Activated T-cell treated with anti-CD3 and anti-CD28 coated beads for 1 hour (primary cell): ENCODE data around the gene ZNF593.

Experiments
- DNase-seq: peaks from one replicate; pipeline ENCODE4 v3.0.0-alpha.2; 2020; ENCODE audit warnings: low read depth

The ZNF593 gene

GRCh38 chr1:26169669-26170471, at the start of gene ZNF593:
Gene ZNF593, plus strand, starts transcription at chr1:26169908. Its CDS starts 76 bp downstream, at chr1:26169984.
- DNase-seq, result peak; percentile 72

- DNase-seq, result no peak
These were observed 47.6 kb upstream of the ZNF593 start for GRCh38 chr1:26121854-26122773.

GRCh38 chr1:26122988-26123973, 46.4 kb upstream of the ZNF593 start:
- DNase-seq, result no peak

- no peak for DNase-seq
These were observed 45.0 kb upstream of the ZNF593 start for GRCh38 chr1:26124418-26125331.

- no peak for DNase-seq
These were observed 44.3 kb upstream of the ZNF593 start for GRCh38 chr1:26125382-26125781.

- DNase-seq, result no peak
These were observed 43.8 kb upstream of the ZNF593 start for GRCh38 chr1:26125946-26126320.

GRCh38 chr1:26126321-26127084, 43.2 kb upstream of the ZNF593 start:
- DNase-seq, result peak; percentile 18

- no peak for DNase-seq
These were observed 42.2 kb upstream of the ZNF593 start for GRCh38 chr1:26127235-26128163.

- no peak for DNase-seq
These were observed 39.9 kb upstream of the ZNF593 start for GRCh38 chr1:26129778-26130177.

GRCh38 chr1:26130695-26131094, 39.0 kb upstream of the ZNF593 start:
- no peak for DNase-seq

- DNase-seq, result no peak
These were observed 37.4 kb upstream of the ZNF593 start for GRCh38 chr1:26132128-26132833.

- DNase-seq, result no peak
These were observed 36.9 kb upstream of the ZNF593 start for GRCh38 chr1:26132834-26133167.

GRCh38 chr1:26134466-26134865, 35.2 kb upstream of the ZNF593 start:
- no peak for DNase-seq

- no peak for DNase-seq
These were observed 30.6 kb upstream of the ZNF593 start for GRCh38 chr1:26138974-26139558.

- no peak for DNase-seq
These were observed 27.5 kb upstream of the ZNF593 start for GRCh38 chr1:26142159-26142558.

- DNase-seq, result peak; percentile 69
These were observed 24.4 kb upstream of the ZNF593 start for GRCh38 chr1:26145041-26145959.

- DNase-seq, result no peak
These were observed 23.8 kb upstream of the ZNF593 start for GRCh38 chr1:26145960-26146294.
